GM11168 (cell line): ENCODE results near the gene CXXC5.
"Not testable (repeated sequence)": the region's sequence is repeated elsewhere in the genome, so short reads cannot be mapped to it uniquely, and the experiment has no call there.

ENCODE experiments used
- in situ Hi-C: fragments of 300-500 bp; cut with MboI; formaldehyde crosslinking; loops from one replicate; pipeline ENCODE4 v1.12.0; 2022; ENCODE audit warnings: low sequenced_read_pairs; ENCODE audit not compliant: unreplicated experiment

Gene CXXC5

GRCh38 chr5:139707445-139708003 is 59.4 kb downstream of the CXXC5 start:
- in situ Hi-C loops, result no loop called here

GRCh38 chr5:139708434-139708861 is 60.3 kb downstream of the CXXC5 start:
- in situ Hi-C loops, result no loop called here

GRCh38 chr5:139708877-139709581 is 60.9 kb downstream of the CXXC5 start:
- in situ Hi-C loops, result no loop called here

- in situ Hi-C loops, result no loop called here
Measured at GRCh38 chr5:139709582-139710318, 61.6 kb downstream of the CXXC5 start.

- in situ Hi-C loops, result no loop called here
Measured at GRCh38 chr5:139710319-139711066, 62.3 kb downstream of the CXXC5 start.

- in situ Hi-C loops, result no loop called here
Measured at GRCh38 chr5:139711067-139711905, 63.1 kb downstream of the CXXC5 start.

GRCh38 chr5:139711906-139712224 is 63.7 kb downstream of the CXXC5 start:
- in situ Hi-C loops, result no loop called here

GRCh38 chr5:139712412-139712811 is 64.3 kb downstream of the CXXC5 start:
- in situ Hi-C loops, result no loop called here

GRCh38 chr5:139713898-139714297 is 65.7 kb downstream of the CXXC5 start:
- in situ Hi-C loops, result not testable (repeated sequence)

- in situ Hi-C loops, result no loop called here
Measured at GRCh38 chr5:139717221-139717620, 69.1 kb downstream of the CXXC5 start.

- in situ Hi-C loops, result not testable (repeated sequence)
Measured at GRCh38 chr5:139718403-139718802, 70.3 kb downstream of the CXXC5 start.

GRCh38 chr5:139719970-139720369 is 71.8 kb downstream of the CXXC5 start:
- in situ Hi-C loops, result not testable (repeated sequence)

- in situ Hi-C loops, result no loop called here
Measured at GRCh38 chr5:139723986-139724587, 75.9 kb downstream of the CXXC5 start.

- in situ Hi-C loops, result no loop called here
Measured at GRCh38 chr5:139725073-139725830, 77.1 kb downstream of the CXXC5 start.

GRCh38 chr5:139726248-139726647 is 78.1 kb downstream of the CXXC5 start:
- in situ Hi-C loops, result no loop called here

GRCh38 chr5:139727615-139728014 is 79.5 kb downstream of the CXXC5 start:
- in situ Hi-C loops, result not testable (repeated sequence)

- in situ Hi-C loops, result no loop called here
Measured at GRCh38 chr5:139731281-139731680, 83.1 kb downstream of the CXXC5 start.

- in situ Hi-C loops, result no loop called here
Measured at GRCh38 chr5:139732019-139732418, 83.9 kb downstream of the CXXC5 start.
